Peyer's patch (tissue), 4 donors: ENCODE results near the gene GNAS-AS1.

ENCODE experiments used
- CTCF ChIP-seq, 6 experiments: fragments of 450-650 bp in 4 of 6; fragments of 200-600 bp in 2 of 6; sonication (generic) in 1 of 6; IDR thresholded peaks; one replicate each; pipeline ENCODE4 v1.5.1; 2017 to 2019; ENCODE audit warnings: antibody characterized with exemption in 6 of 6, mild to moderate bottlenecking in 3 of 6, moderate library complexity in 1 of 6
- POLR2A ChIP-seq, 2 donors: fragments of 450-650 bp; IDR thresholded peaks; one replicate each; pipeline ENCODE4 v1.5.1; 2017; ENCODE audit warnings: antibody characterized with exemption in 2 of 2, mild to moderate bottlenecking in 2 of 2, moderate library complexity in 2 of 2

GRCh38 chr20:58868795-58869194 lies 18.1 kb upstream of the GNAS-AS1 start:
- TF ChIP-seq CTCF (IDR thresholded peaks at IDR 0.05), result peak in 2 of 6 experiments; percentile 6 to 14
- TF ChIP-seq POLR2A (IDR thresholded peaks at IDR 0.05), result no peak
